Measurements from ENCODE around the gene PRRT3.
"Not testable (repeated sequence)": the region's sequence is repeated elsewhere in the genome, so short reads cannot be mapped to it uniquely, and the experiment has no call there.

The PRRT3 gene

DNA sequence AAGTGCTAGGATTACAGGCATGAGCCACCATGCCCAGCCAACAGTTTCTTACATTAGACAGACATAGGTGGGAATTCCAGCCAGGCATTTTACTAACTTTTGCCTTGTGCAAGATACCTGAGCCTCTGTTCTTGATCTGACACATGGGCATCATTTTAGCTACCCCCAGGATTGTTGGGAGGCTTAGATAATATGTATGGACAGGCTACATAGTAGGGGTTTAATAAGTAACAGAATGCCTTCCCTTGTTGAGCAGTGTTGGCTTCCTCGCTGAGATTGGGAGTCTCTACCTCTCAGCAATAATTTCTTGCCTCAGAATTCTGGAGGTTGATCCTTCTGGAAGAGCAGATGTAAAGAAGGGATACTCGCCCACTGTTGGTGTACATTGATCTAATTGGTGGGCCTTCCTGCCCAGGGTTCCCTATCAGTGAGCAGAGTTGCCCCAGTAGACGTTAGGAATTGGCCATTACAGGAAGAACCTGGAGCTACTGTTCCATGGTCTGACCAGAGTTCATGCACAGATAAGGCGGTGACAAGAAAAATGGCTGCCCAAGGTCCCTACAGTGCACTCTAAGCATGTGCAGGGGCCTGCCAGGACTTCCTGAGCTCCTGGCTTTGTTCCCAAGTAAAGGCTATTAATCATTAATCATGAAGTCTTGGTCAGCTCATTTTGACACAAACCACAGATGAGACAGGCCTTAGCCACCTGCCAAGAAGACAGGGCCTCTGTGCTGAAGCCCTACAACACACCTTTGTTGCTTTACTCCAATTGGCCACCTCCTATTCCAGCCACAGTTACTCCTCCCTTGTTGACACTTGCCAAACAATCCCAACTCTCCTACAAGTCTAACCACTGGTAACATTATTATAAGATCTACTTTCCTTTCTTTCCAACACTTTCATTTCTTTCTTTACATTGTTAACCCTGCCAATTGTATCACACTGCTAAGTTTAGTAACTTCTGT lies 54.5 kb downstream of the PRRT3 start:
- DNase-seq (ENCODE audit: low spot score): no peak

GRCh38 chr3:9896755-9897407 lies 55.3 kb downstream of the PRRT3 start:
- DNase-seq (ENCODE audit: low spot score): not testable (repeated sequence)

- DNase-seq (ENCODE audit: low spot score): not testable (repeated sequence)
Observed at GRCh38 chr3:9895715-9896114, 56.5 kb downstream of the PRRT3 start.

Data from hematopoietic multipotent progenitor cell treated with erythropoietin and hydrocortisone succinate and interleukin-3 and kit ligand, for 15 days (in vitro differentiated cells).